Measurements from ENCODE around the gene COL20A1. TPM values are rescaled to one million over a fixed set of nuclear protein-coding genes. Genes with fewer than 3 reads are reported as not detected.

Gene COL20A1
- total and polyA plus RNA-seq, 2 of the 13 experiments (the other 11 are each of a cell fraction or from before 2014, with no cell fraction given) = not detected

DNA sequence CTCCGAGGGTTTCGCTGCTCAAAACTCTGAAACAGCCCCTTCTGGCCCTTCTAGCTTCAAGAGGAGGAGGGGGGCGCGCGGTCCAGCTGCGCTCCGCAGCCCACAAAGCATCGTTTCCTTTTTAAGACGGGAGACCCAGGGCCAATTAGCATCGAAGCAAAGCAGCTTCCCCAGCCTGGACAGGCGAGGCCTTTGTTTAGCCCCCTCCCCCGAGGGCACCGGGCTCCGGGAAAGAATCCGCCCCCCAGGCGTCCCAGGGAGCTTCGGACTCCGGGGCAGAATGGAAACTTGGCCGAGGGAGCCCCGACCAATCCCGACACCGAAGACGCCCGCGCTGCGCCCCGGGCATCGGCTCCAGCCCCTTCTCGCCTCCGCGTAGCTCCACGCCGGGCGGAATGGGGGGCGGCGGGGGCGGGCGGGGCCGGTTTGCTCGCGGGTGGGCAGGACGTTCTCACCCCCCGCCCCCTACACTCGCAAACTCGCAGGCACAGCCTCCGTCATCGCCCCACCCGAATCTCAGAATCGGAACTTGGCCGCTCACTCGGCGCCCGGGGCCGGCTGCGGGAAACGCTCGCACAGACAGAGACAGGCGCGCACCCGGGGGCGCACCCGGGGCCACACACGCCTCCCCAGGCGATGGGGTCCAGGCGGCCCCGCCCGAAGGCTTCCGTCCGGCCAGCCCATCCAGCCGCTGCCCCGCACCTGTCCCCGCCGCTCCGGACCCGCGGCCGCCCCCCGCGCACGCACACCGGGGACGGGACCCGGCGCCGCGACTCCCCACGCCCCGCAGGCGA lies 39.4 kb upstream of the COL20A1 start:
- ATAC-seq (no peak), DNase-seq (ENCODE audit: low spot score) (no peak), FAIRE-seq (no peak)
- H3K36me3 ChIP-seq (replicated peaks in 1 of 2; ENCODE audit: control insufficient read depth in 1 of 2, insufficient read depth in 2 of 2, low read length in 2 of 2) = no peaks in the 10 kb centered on the region
- H3K4me3 ChIP-seq (replicated peaks in 1 of 3; ENCODE audit: insufficient read depth in 1 of 3, low read depth in 2 of 3, low read length in 3 of 3) = no peak overlapping the region
- peaks cover 5% of the 10 kb centered on the region; the same call in 1 of the 2 replicates for H4K20me1 ChIP-seq (ENCODE audit: insufficient read depth, low read length)
- POLR2A ChIA-PET = no interaction called here
- WGBS (ENCODE audit: low lambda C conversion rate) = 13% methylated on average over 51 of the region's 89 CpGs
- in situ Hi-C loops (cut with HindIII; ENCODE audit: extremely low pct_ligation_motif_present, low pct_unique_long_range_greater_than_20kb) = no loop called here
- no peak overlapping the region for H3K9ac ChIP-seq (ENCODE audit: insufficient read depth, low read depth, low read length)
- no peak overlapping the region for H3K4me2 ChIP-seq (ENCODE audit: low read depth, low read length)
- H3K4me1 ChIP-seq (ENCODE audit: insufficient read depth, low read length) = peaks cover 17% of the 10 kb centered on the region
- no peak overlapping the region for H2AFZ ChIP-seq (ENCODE audit: low read length)
- CTCF ChIA-PET (ENCODE audit: low intra/inter-chr PET ratio, low total read pairs) = no interaction called here
- no peak overlapping the region for H3K27ac ChIP-seq (ENCODE audit: extremely low read length, insufficient read depth, low read length)
- no peaks in the 10 kb centered on the region for H3K9me3 ChIP-seq (ENCODE audit: low read length)
- intact Hi-C loops (cut with micrococcal nuclease; ENCODE audit: unreplicated experiment) = no loop called here
- H3K27me3 ChIP-seq (ENCODE audit: control insufficient read depth in 1 of 2, insufficient read depth in 2 of 2, low read length in 2 of 2) = peaks cover 28 to 81% of the 10 kb centered on the region in 2 experiments
- TF ChIP-seq EZH2 (conservative IDR thresholded peaks at IDR 0.05; ENCODE audit: low read depth, low read length) (peak; percentile 45; the same call in 1 of the 2 replicates), GMEB1 (CRISPR knock-in tag; IDR thresholded peaks at IDR 0.05; ENCODE audit: borderline replicate concordance) (no peak)
- TF ChIP-seq, protein P1, sequence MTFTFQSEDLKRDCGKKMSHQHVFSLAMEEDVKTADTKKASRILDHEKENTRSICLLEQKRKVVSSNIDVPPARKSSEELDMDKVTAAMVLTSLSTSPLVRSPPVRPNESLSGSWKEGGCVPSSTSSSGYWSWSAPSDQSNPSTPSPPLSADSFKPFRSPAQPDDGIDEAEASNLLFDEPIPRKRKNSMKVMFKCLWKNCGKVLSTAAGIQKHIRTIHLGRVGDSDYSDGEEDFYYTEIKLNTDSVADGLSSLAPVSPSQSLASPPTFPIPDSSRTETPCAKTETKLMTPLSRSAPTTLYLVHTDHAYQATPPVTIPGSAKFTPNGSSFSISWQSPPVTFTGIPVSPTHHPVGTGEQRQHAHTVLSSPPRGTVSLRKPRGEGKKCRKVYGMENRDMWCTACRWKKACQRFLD (CRISPR knock-in tag; IDR thresholded peaks at IDR 0.05; ENCODE audit: borderline replicate concordance) = no peak
- BruUV-seq (replicated peaks) = no TSS peak
- no peaks in the 10 kb centered on the region for H3K79me2 ChIP-seq (ENCODE audit: insufficient read depth, low read length)

DNA sequence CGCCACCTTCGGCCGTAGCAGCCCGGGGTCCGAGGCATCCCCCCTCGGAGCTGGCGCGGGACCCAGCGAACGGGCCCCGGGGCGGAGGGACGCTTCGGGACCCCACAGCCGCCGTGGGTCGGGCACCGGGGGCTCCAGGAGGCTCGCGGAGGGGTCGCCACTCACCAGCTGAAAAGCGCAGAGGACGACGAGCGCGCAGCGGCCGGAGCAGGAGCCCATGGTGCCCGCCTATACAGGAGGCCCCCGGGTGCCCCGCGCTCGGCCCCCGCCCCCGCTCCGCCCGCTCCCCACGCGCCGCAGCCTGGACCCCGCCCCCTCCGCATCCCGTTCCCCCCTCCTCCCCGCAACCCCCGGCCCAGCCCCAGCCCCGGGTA lies 38.8 kb upstream of the COL20A1 start, which contains the start of gene NKAIN4:
NKAIN4 (minus strand) TSS at position 232 of the 374 bp plus-strand sequence; CDS start at position 219, 13 bp downstream.
- FAIRE-seq (no peak), ATAC-seq (no peak), DNase-seq (ENCODE audit: low spot score) (no peak)
- Histone ChIP-seq H3K36me3 (replicated peaks in 1 of 2; ENCODE audit: control insufficient read depth in 1 of 2, insufficient read depth in 2 of 2, low read length in 2 of 2) (no peaks in the 10 kb centered on the region), H3K4me3 (replicated peaks in 1 of 3; ENCODE audit: insufficient read depth in 1 of 3, low read depth in 2 of 3, low read length in 3 of 3) (no peak within 1 kb of the TSS), H3K27me3 (ENCODE audit: control insufficient read depth in 1 of 2, insufficient read depth in 2 of 2, low read length in 2 of 2) (peaks cover 28 to 82% of the 10 kb centered on the region in 2 experiments), H3K79me2 (ENCODE audit: insufficient read depth, low read length) (no peaks in the 10 kb centered on the region), H3K9me3 (ENCODE audit: low read length) (no peaks in the 10 kb centered on the region), H4K20me1 (ENCODE audit: insufficient read depth, low read length) (peaks cover 5% of the 10 kb centered on the region; the same call in 1 of the 2 replicates), H3K4me2 (ENCODE audit: low read depth, low read length) (no peak within 1 kb of the TSS), H3K27ac (ENCODE audit: extremely low read length, insufficient read depth, low read length) (no peak within 1 kb of the TSS), H2AFZ (ENCODE audit: low read length) (no peak within 1 kb of the TSS), H3K9ac (ENCODE audit: insufficient read depth, low read depth, low read length) (no peak within 1 kb of the TSS), H3K4me1 (ENCODE audit: insufficient read depth, low read length) (peaks cover 17% of the 10 kb centered on the region)
- ChIA-PET POLR2A (no interaction called here), CTCF (ENCODE audit: low intra/inter-chr PET ratio, low total read pairs) (no interaction called here)
- in situ Hi-C loops (cut with HindIII; ENCODE audit: extremely low pct_ligation_motif_present, low pct_unique_long_range_greater_than_20kb) = no loop called here
- WGBS (ENCODE audit: low lambda C conversion rate) = 5% methylated on average over 37 of the region's 46 CpGs
- TF ChIP-seq ZNF577 (CRISPR knock-in tag; IDR thresholded peaks at IDR 0.05; ENCODE audit: borderline replicate concordance, low read depth) = no peak
- TF ChIP-seq ZNF17 (CRISPR knock-in tag; IDR thresholded peaks at IDR 0.05) = no peak
- no peak for TF ChIP-seq SNAI1 (CRISPR knock-in tag; IDR thresholded peaks at IDR 0.05; ENCODE audit: borderline replicate concordance)
- TF ChIP-seq TCF12 (IDR thresholded peaks at IDR 0.05) = no peak
- no peak for TF ChIP-seq TCF12 (CRISPR knock-in tag; IDR thresholded peaks at IDR 0.05)
- no peak for TF ChIP-seq GATA4 (IDR thresholded peaks at IDR 0.05; ENCODE audit: borderline replicate concordance, low read depth)
- no peak for TF ChIP-seq PBX3 (CRISPR knock-in tag; IDR thresholded peaks at IDR 0.05; ENCODE audit: borderline replicate concordance)
- BruUV-seq (replicated peaks) = no TSS peak
- intact Hi-C loops (cut with micrococcal nuclease; ENCODE audit: unreplicated experiment) = no loop called here
